ENCODE measurements around the gene SPO11.

DNA sequence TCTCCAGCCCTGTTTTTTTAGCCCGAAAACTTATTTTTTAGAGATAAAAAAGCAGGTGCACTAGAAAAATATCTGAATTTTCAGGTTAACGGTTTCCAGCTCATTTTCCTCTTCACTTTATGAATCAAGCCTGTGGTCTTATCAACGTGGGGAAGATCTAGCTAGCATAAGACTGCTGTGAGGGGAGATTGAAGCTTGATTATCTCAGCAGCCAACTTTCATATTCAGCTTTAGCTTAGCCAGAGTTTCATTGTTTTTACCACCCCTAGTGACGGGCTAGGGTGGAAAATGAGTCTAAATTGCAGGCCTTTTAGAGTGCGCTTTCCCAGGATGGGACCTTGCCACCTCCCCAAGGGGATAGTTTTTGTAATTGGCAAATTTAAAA is 49.7 kb downstream of the SPO11 start:
- TF ChIP-seq, protein P1, sequence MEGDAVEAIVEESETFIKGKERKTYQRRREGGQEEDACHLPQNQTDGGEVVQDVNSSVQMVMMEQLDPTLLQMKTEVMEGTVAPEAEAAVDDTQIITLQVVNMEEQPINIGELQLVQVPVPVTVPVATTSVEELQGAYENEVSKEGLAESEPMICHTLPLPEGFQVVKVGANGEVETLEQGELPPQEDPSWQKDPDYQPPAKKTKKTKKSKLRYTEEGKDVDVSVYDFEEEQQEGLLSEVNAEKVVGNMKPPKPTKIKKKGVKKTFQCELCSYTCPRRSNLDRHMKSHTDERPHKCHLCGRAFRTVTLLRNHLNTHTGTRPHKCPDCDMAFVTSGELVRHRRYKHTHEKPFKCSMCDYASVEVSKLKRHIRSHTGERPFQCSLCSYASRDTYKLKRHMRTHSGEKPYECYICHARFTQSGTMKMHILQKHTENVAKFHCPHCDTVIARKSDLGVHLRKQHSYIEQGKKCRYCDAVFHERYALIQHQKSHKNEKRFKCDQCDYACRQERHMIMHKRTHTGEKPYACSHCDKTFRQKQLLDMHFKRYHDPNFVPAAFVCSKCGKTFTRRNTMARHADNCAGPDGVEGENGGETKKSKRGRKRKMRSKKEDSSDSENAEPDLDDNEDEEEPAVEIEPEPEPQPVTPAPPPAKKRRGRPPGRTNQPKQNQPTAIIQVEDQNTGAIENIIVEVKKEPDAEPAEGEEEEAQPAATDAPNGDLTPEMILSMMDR (IDR thresholded peaks at IDR 0.05), result no peak
- TF ChIP-seq POLR2A (IDR thresholded peaks at IDR 0.05) (no peak), EP300 (IDR thresholded peaks at IDR 0.05) (no peak)
